ENCODE results near the gene EPB41L3.

GRCh38 chr18:5462227-5462626, 81.6 kb downstream of the EPB41L3 start:
- no peak for TF ChIP-seq POLR2AphosphoS5 (IDR thresholded peaks at IDR 0.05)
- TF ChIP-seq, protein P1, sequence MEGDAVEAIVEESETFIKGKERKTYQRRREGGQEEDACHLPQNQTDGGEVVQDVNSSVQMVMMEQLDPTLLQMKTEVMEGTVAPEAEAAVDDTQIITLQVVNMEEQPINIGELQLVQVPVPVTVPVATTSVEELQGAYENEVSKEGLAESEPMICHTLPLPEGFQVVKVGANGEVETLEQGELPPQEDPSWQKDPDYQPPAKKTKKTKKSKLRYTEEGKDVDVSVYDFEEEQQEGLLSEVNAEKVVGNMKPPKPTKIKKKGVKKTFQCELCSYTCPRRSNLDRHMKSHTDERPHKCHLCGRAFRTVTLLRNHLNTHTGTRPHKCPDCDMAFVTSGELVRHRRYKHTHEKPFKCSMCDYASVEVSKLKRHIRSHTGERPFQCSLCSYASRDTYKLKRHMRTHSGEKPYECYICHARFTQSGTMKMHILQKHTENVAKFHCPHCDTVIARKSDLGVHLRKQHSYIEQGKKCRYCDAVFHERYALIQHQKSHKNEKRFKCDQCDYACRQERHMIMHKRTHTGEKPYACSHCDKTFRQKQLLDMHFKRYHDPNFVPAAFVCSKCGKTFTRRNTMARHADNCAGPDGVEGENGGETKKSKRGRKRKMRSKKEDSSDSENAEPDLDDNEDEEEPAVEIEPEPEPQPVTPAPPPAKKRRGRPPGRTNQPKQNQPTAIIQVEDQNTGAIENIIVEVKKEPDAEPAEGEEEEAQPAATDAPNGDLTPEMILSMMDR (IDR thresholded peaks at IDR 0.05): no peak
- TF ChIP-seq EP300 (IDR thresholded peaks at IDR 0.05; ENCODE audit: low read depth): no peak
- no peak for TF ChIP-seq POLR2A (IDR thresholded peaks at IDR 0.05)
